ENCODE results near the gene FUT2.

Gene FUT2

GRCh38 chr19:48742096-48742495 is 46.3 kb downstream of the FUT2 start:
- Histone ChIP-seq H3K9me3 (ENCODE audit: low read depth, low read length) (no peaks in the 10 kb centered on the region), H3K36me3 (ENCODE audit: insufficient read depth, low read length) (no peaks in the 10 kb centered on the region), H3K4me3 (no peak overlapping the region), H3K9ac (ENCODE audit: insufficient read length) (no peak overlapping the region), H3K27ac (no peak overlapping the region)
- no peak for DNase-seq (ENCODE audit: low read depth, low spot score)
- TF ChIP-seq EZH2 (IDR thresholded peaks at IDR 0.05) (no peak), FOXP2 (optimal IDR thresholded peaks at IDR 0.05; ENCODE audit: control extremely low read depth, extremely low read length, insufficient read depth) (no peak), POLR2AphosphoS5 (IDR thresholded peaks at IDR 0.05; ENCODE audit: borderline replicate concordance, low read depth, low read length) (no peak)

GRCh38 chr19:48745208-48745995 is 49.6 kb downstream of the FUT2 start:
- no peak for TF ChIP-seq POLR2AphosphoS5 (IDR thresholded peaks at IDR 0.05; ENCODE audit: borderline replicate concordance, low read depth, low read length)
- H3K9ac ChIP-seq (ENCODE audit: insufficient read length), result no peak overlapping the region
- no peaks in the 10 kb centered on the region for H3K9me3 ChIP-seq (ENCODE audit: low read depth, low read length)
- H3K4me3 ChIP-seq, result no peak overlapping the region
- H3K36me3 ChIP-seq (ENCODE audit: insufficient read depth, low read length), result no peaks in the 10 kb centered on the region
- no peak overlapping the region for H3K27ac ChIP-seq
- DNase-seq (ENCODE audit: low read depth, low spot score), result peak; percentile 32

- TF ChIP-seq POLR2AphosphoS5 (IDR thresholded peaks at IDR 0.05; ENCODE audit: borderline replicate concordance, low read depth, low read length) (no peak), EZH2 (IDR thresholded peaks at IDR 0.05) (no peak), FOXP2 (optimal IDR thresholded peaks at IDR 0.05; ENCODE audit: control extremely low read depth, extremely low read length, insufficient read depth) (no peak)
- Histone ChIP-seq H3K27ac (peak overlapping the region; percentile 77), H3K9ac (ENCODE audit: insufficient read length) (no peak overlapping the region), H3K4me3 (no peak overlapping the region), H3K36me3 (ENCODE audit: insufficient read depth, low read length) (no peaks in the 10 kb centered on the region), H3K9me3 (ENCODE audit: low read depth, low read length) (no peaks in the 10 kb centered on the region)
- no peak for DNase-seq (ENCODE audit: low read depth, low spot score)
Measured at GRCh38 chr19:48746110-48746509, 50.3 kb downstream of the FUT2 start.

GRCh38 chr19:48746738-48747575 is 51.2 kb downstream of the FUT2 start, which contains the start of gene IZUMO1:
Gene IZUMO1 (minus strand): TSS chr19:48746909. CDS start chr19:48745859, 1,050 bp downstream.
- DNase-seq (ENCODE audit: low read depth, low spot score), result peak; percentile 79
- peak within 1 kb of the TSS; percentile 33 for H3K9ac ChIP-seq (ENCODE audit: insufficient read length)
- TF ChIP-seq EZH2 (IDR thresholded peaks at IDR 0.05) (no peak), POLR2AphosphoS5 (IDR thresholded peaks at IDR 0.05; ENCODE audit: borderline replicate concordance, low read depth, low read length) (peak; percentile 50)
- H3K36me3 ChIP-seq (ENCODE audit: insufficient read depth, low read length), result no peaks in the 10 kb centered on the region
- no peaks in the 10 kb centered on the region for H3K9me3 ChIP-seq (ENCODE audit: low read depth, low read length)
- peak within 1 kb of the TSS; percentile 77 for H3K27ac ChIP-seq
- H3K4me3 ChIP-seq, result peak within 1 kb of the TSS; percentile 79

GRCh38 chr19:48749571-48750198 is 53.9 kb downstream of the FUT2 start:
- TF ChIP-seq FOXP2 (optimal IDR thresholded peaks at IDR 0.05; ENCODE audit: control extremely low read depth, extremely low read length, insufficient read depth) (no peak), EZH2 (IDR thresholded peaks at IDR 0.05) (no peak), POLR2AphosphoS5 (IDR thresholded peaks at IDR 0.05; ENCODE audit: borderline replicate concordance, low read depth, low read length) (no peak)
- Histone ChIP-seq H3K9ac (ENCODE audit: insufficient read length) (no peak overlapping the region), H3K4me3 (no peak overlapping the region), H3K27ac (no peak overlapping the region), H3K36me3 (ENCODE audit: insufficient read depth, low read length) (no peaks in the 10 kb centered on the region), H3K9me3 (ENCODE audit: low read depth, low read length) (no peaks in the 10 kb centered on the region)
- no peak for DNase-seq (ENCODE audit: low read depth, low spot score)

GRCh38 chr19:48750351-48750750 is 54.6 kb downstream of the FUT2 start:
- no peak overlapping the region for H3K27ac ChIP-seq

GRCh38 chr19:48750771-48751504 is 55.2 kb downstream of the FUT2 start:
- no peaks in the 10 kb centered on the region for H3K9me3 ChIP-seq (ENCODE audit: low read depth, low read length)
- no peak overlapping the region for H3K27ac ChIP-seq
- H3K4me3 ChIP-seq, result no peak overlapping the region
- H3K9ac ChIP-seq (ENCODE audit: insufficient read length), result no peak overlapping the region
- no peaks in the 10 kb centered on the region for H3K36me3 ChIP-seq (ENCODE audit: insufficient read depth, low read length)
- DNase-seq (ENCODE audit: low read depth, low spot score), result no peak
- no peak for TF ChIP-seq FOXP2 (optimal IDR thresholded peaks at IDR 0.05; ENCODE audit: control extremely low read depth, extremely low read length, insufficient read depth)
- no peak for TF ChIP-seq EZH2 (IDR thresholded peaks at IDR 0.05)
- TF ChIP-seq POLR2AphosphoS5 (IDR thresholded peaks at IDR 0.05; ENCODE audit: borderline replicate concordance, low read depth, low read length), result no peak

More at GRCh38 chr19:48750351-48750750, 54.6 kb downstream of the FUT2 start:
- H3K36me3 ChIP-seq (ENCODE audit: insufficient read depth, low read length), result no peaks in the 10 kb centered on the region
- no peak for DNase-seq (ENCODE audit: low read depth, low spot score)
- TF ChIP-seq EZH2 (IDR thresholded peaks at IDR 0.05) (no peak), FOXP2 (optimal IDR thresholded peaks at IDR 0.05; ENCODE audit: control extremely low read depth, extremely low read length, insufficient read depth) (no peak), POLR2AphosphoS5 (IDR thresholded peaks at IDR 0.05; ENCODE audit: borderline replicate concordance, low read depth, low read length) (no peak)
- H3K9me3 ChIP-seq (ENCODE audit: low read depth, low read length), result no peaks in the 10 kb centered on the region
- H3K9ac ChIP-seq (ENCODE audit: insufficient read length), result no peak overlapping the region
- H3K4me3 ChIP-seq, result no peak overlapping the region

All from SK-N-MC (cell line).